SK-N-SH (cell line): ENCODE data around the gene CDK10. TPM values are rescaled to one million over a fixed set of nuclear protein-coding genes. Genes with fewer than 3 reads are reported as not detected.

Experiments
- CTCF ChIA-PET: fragments of 300-600, 350-600 bp; formaldehyde crosslinking; extraction: SDS; loops from one replicate; lab custom pipeline; 2021; lab: Yijun Ruan, JAX
- POLR2A ChIA-PET: fragments of 350-600 bp; sonication (Branson Sonifier 250); formaldehyde crosslinking; extraction: SDS; loops from one replicate; lab custom pipeline; 2020; ENCODE audit warnings: antibody characterized with exemption, inconsistent platforms; lab: Yijun Ruan, JAX
- DNase-seq: peaks from one replicate; pipeline ENCODE4 v3.0.0; 2012
- H2AFZ ChIP-seq: fragments of 200-600 bp; sonication (generic); 2 replicates; pipeline ENCODE4 v1.8.1; 2016; ENCODE audit warnings: antibody characterized with exemption, mild to moderate bottlenecking, low read depth
- H3F3A ChIP-seq: fragments of 200-600 bp; sonication (generic); replicated peaks from 2 replicates; pipeline ENCODE3; 2016; ENCODE audit warnings: antibody characterized with exemption, mild to moderate bottlenecking; ENCODE audit not compliant: insufficient read depth
- H3K27ac ChIP-seq, 2 experiments: fragments of 200-500 bp in 1 of 2; fragments of 200-600 bp in 1 of 2; sonication (Bioruptor generic) in 1 of 2; sonication (generic), shearing (Covaris generic) in 1 of 2; 2 replicates each; pipeline versions ENCODE4 v1.5.1 to v1.6.1; 2014 to 2016; ENCODE audit warnings: low read depth in 2 of 2, inconsistent platforms in 1 of 2, low read length in 1 of 2, mild to moderate bottlenecking in 1 of 2, mixed read lengths in 1 of 2
- H3K27me3 ChIP-seq: fragments of 200-600 bp; sonication (generic), shearing (Covaris generic); 2 replicates; pipeline ENCODE4 v1.6.1; 2016; ENCODE audit warnings: mixed run types; ENCODE audit not compliant: insufficient read depth
- H3K36me3 ChIP-seq, 2 experiments: fragments of 200-500 bp in 1 of 2; fragments of 200-600 bp in 1 of 2; sonication (Bioruptor generic) in 1 of 2; sonication (generic) in 1 of 2; replicated peaks in 1 of 2; 2 replicates each; pipeline versions ENCODE3 to v1.5.1; 2014 to 2016; ENCODE audit warnings: low read length in 1 of 2, mild to moderate bottlenecking in 1 of 2; ENCODE audit not compliant: insufficient read depth in 2 of 2, control insufficient read depth in 1 of 2
- H3K4me1 ChIP-seq, 2 experiments: fragments of 200-500 bp in 1 of 2; fragments of 200-600 bp in 1 of 2; sonication (Bioruptor generic) in 1 of 2; sonication (generic), shearing (Covaris generic) in 1 of 2; 2 replicates each; pipeline versions ENCODE4 v1.5.1 to v1.6.1; 2014 to 2016; ENCODE audit warnings: low read depth in 1 of 2, low read length in 1 of 2, mixed run types in 1 of 2; ENCODE audit not compliant: insufficient read depth in 2 of 2, control insufficient read depth in 1 of 2
- H3K4me2 ChIP-seq: fragments of 200-600 bp; sonication (generic), shearing (Covaris generic); 2 replicates; pipeline ENCODE4 v1.6.1; 2017; ENCODE audit warnings: mixed run types
- H3K4me3 ChIP-seq, 2 experiments: fragments of 200-500 bp in 1 of 2; fragments of 200-600 bp in 1 of 2; sonication (Bioruptor generic) in 1 of 2; sonication (generic), shearing (Covaris generic) in 1 of 2; 2 replicates each; pipeline versions ENCODE4 v1.5.1 to v1.8.1; 2014 to 2016; ENCODE audit warnings: low read depth in 2 of 2, inconsistent platforms in 1 of 2, low read length in 1 of 2, mild to moderate bottlenecking in 1 of 2, mixed read lengths in 1 of 2, moderate library complexity in 1 of 2
- H3K79me2 ChIP-seq: fragments of 200-600 bp; sonication (generic); 2 replicates; pipeline ENCODE4 v1.8.1; 2017; ENCODE audit warnings: mild to moderate bottlenecking; ENCODE audit not compliant: insufficient read depth
- H3K9ac ChIP-seq: fragments of 200-600 bp; sonication (generic); 2 replicates; pipeline ENCODE4 v1.6.1; 2017; ENCODE audit warnings: mixed run types
- H3K9me2 ChIP-seq: fragments of 200-600 bp; sonication (generic); 2 replicates; pipeline ENCODE4 v1.6.1; 2017; ENCODE audit warnings: mixed run types
- H3K9me3 ChIP-seq: fragments of 200-600 bp; sonication (generic); 2 replicates; pipeline ENCODE4 v1.6.1; 2017; ENCODE audit warnings: mixed run types, mild to moderate bottlenecking, moderate library complexity
- H4K20me1 ChIP-seq: fragments of 200-600 bp; sonication (generic); 2 replicates; pipeline ENCODE4 v1.6.1; 2017; ENCODE audit warnings: mild to moderate bottlenecking, mixed run types; ENCODE audit not compliant: insufficient read depth
- EP300 ChIP-seq, 2 experiments: IDR thresholded peaks; 2 replicates each; pipeline versions ENCODE4 v1.4.0 to v1.6.1; 2012; ENCODE audit warnings: borderline replicate concordance in 1 of 2, low read depth in 1 of 2, low read length in 1 of 2
- FOXM1 ChIP-seq: IDR thresholded peaks from 2 replicates; pipeline ENCODE4 v1.4.0; 2012; ENCODE audit warnings: low read depth, mild to moderate bottlenecking
- GATA2 ChIP-seq: sonication (generic); formaldehyde crosslinking; IDR thresholded peaks from 2 replicates; pipeline ENCODE4 v1.5.0; 2020; ENCODE audit warnings: mild to moderate bottlenecking, missing genetic modification reagents
- JUND ChIP-seq: IDR thresholded peaks from 2 replicates; pipeline ENCODE4 v1.4.0; 2012
- MXI1 ChIP-seq: IDR thresholded peaks from 2 replicates; pipeline ENCODE4 v1.6.1; 2012; ENCODE audit warnings: mild to moderate bottlenecking, low read depth, low read length, improper control_type of control experiment
- POLR2AphosphoS5 ChIP-seq: IDR thresholded peaks from 2 replicates; pipeline ENCODE4 v1.6.1; 2012; ENCODE audit warnings: low read depth, low read length
- TAF1 ChIP-seq: IDR thresholded peaks from 2 replicates; pipeline ENCODE4 v1.6.1; 2012; ENCODE audit warnings: low read depth, mild to moderate bottlenecking, low read length, moderate library complexity, borderline replicate concordance
- TCF12 ChIP-seq: IDR thresholded peaks from 2 replicates; pipeline ENCODE4 v1.4.0; 2012
- YY1 ChIP-seq: IDR thresholded peaks from 2 replicates; pipeline ENCODE4 v1.4.0; 2012; ENCODE audit warnings: low read depth, mild to moderate bottlenecking
- WGBS: methylation state at CpG from one replicate; pipeline ENCODE4 v1.1.6; 2017; ENCODE audit warnings: low lambda C conversion rate; 5-methylcytosine and 5-hydroxymethylcytosine counted together
- polyA plus RNA-seq, 3 experiments: library from polyadenylated mRNA; depleted of rRNA; stranded (reverse); fragments of >200 nt; gene quantifications; 2 replicates each; pipeline ENCODE4 v1.2.3, GENCODE V29; 2012
- TF ChIP-seq, protein P1 (sequence below): IDR thresholded peaks from 2 replicates; pipeline ENCODE4 v1.6.1; 2012; ENCODE audit warnings: mild to moderate bottlenecking, low read depth, low read length, moderate library complexity
- TF ChIP-seq, protein P2 (sequence below): IDR thresholded peaks from 2 replicates; pipeline ENCODE4; 2012
- TF ChIP-seq, protein P3 (sequence below): fragments of 150-350 bp; IDR thresholded peaks from 2 replicates; pipeline ENCODE4 v1.6.1; 2017; ENCODE audit warnings: antibody characterized with exemption, low read length, low read depth, borderline replicate concordance
- TF ChIP-seq, protein P4 (sequence below): IDR thresholded peaks from 2 replicates; pipeline ENCODE4 v1.4.0; 2012; ENCODE audit warnings: low read depth
- TF ChIP-seq, protein P5 (sequence below): fragments of 200-600 bp; sonication (generic); IDR thresholded peaks from 2 replicates; pipeline ENCODE4 v1.6.1; 2017; ENCODE audit warnings: antibody characterized with exemption, mild to moderate bottlenecking, moderate library complexity

CDK10 gene
- polyA plus RNA-seq, 1 of the 3 experiments (the other 2 are of a cell fraction), result 84.7 TPM

DNA sequence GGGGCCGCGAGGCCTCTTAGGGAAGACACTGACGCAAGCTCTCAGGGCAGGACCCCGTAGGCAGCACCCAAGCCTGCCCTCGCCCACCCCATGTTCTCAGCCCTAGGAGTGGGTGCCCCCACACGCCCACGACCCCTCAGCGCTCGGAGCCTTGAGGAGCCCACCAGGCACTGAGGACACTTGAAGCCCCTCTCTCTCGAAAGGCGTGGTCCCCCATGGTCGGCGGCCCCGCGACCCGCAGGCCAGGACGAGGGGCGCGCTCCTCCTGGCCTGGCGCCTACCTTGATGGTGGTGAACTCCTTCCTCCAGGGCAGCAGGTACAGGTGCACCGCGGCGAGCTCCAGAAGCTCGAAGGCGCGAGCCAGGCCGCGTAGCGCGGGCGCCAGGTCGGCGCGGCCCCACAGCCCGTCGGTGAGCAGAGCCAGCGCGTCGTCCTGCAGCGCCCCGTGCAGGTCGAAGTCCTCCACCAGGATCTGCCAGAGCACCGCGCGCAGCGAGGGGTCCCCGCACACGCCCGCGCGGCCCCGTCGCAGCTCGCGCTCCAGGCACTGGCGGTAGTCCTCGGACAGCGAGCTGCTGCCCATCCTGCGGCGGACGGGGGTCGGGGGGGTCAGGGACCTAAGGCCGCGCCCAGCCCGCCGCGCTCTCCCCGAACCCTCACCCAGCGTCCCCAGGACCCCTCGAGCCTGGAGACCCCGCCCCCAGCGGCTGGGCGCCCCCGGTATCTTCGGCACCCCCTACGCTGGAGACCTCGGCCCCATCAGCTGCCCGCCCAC lies 14.3 kb downstream of the CDK10 start:
- Histone ChIP-seq H3K27ac (peak overlapping the region; percentile 71), H3K4me1 (peaks cover 9 to 29% of the 10 kb centered on the region in 2 experiments; a peak in 2 of 4 replicates), H3K79me2 (no peaks in the 10 kb centered on the region), H4K20me1 (peaks cover 11% of the 10 kb centered on the region), H3K9ac (peak overlapping the region; percentile 68; the same call in 1 of the 2 replicates), H3K4me3 (peak overlapping the region; percentile 78 to 79), H3K4me2 (peak overlapping the region; percentile 100), H3K27me3 (no peaks in the 10 kb centered on the region), H3K9me3 (no peaks in the 10 kb centered on the region), H3K9me2 (no peaks in the 10 kb centered on the region), H2AFZ (no peak overlapping the region), H3F3A (peaks cover 22% of the 10 kb centered on the region), H3K36me3 (peaks cover 7 to 21% of the 10 kb centered on the region in 2 experiments)
- 0% methylated on average over 13 of the region's 78 CpGs for WGBS
- CTCF ChIA-PET, result interaction anchor here (0.6 to 4.3 kb wide), 31 partner anchors 9 to 276 kb away, joined by 3 to 37 read pairs (median 5); partner anchors contain the start of genes CDK10, FANCA, MC1R and SPIRE2
- peak; percentile 74 for DNase-seq
- POLR2A ChIA-PET, result interaction anchor here (0.9 to 1.4 kb wide), 3 partner anchors 14 to 24 kb away, joined by 3 to 8 read pairs (median 3); partner anchors contain the start of gene CDK10
- TF ChIP-seq TAF1 (no peak), YY1 (no peak), MXI1 (no peak), EP300 (IDR thresholded peaks at IDR 0.05; ENCODE audit: borderline replicate concordance in 1 of 2, low read depth in 1 of 2, low read length in 1 of 2) (no peak), TCF12 (no peak), FOXM1 (no peak), GATA2 (CRISPR knock-in tag) (no peak), JUND (no peak), POLR2AphosphoS5 (no peak)
- TF ChIP-seq, protein P1, sequence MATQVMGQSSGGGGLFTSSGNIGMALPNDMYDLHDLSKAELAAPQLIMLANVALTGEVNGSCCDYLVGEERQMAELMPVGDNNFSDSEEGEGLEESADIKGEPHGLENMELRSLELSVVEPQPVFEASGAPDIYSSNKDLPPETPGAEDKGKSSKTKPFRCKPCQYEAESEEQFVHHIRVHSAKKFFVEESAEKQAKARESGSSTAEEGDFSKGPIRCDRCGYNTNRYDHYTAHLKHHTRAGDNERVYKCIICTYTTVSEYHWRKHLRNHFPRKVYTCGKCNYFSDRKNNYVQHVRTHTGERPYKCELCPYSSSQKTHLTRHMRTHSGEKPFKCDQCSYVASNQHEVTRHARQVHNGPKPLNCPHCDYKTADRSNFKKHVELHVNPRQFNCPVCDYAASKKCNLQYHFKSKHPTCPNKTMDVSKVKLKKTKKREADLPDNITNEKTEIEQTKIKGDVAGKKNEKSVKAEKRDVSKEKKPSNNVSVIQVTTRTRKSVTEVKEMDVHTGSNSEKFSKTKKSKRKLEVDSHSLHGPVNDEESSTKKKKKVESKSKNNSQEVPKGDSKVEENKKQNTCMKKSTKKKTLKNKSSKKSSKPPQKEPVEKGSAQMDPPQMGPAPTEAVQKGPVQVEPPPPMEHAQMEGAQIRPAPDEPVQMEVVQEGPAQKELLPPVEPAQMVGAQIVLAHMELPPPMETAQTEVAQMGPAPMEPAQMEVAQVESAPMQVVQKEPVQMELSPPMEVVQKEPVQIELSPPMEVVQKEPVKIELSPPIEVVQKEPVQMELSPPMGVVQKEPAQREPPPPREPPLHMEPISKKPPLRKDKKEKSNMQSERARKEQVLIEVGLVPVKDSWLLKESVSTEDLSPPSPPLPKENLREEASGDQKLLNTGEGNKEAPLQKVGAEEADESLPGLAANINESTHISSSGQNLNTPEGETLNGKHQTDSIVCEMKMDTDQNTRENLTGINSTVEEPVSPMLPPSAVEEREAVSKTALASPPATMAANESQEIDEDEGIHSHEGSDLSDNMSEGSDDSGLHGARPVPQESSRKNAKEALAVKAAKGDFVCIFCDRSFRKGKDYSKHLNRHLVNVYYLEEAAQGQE, result no peak
- TF ChIP-seq, protein P2, sequence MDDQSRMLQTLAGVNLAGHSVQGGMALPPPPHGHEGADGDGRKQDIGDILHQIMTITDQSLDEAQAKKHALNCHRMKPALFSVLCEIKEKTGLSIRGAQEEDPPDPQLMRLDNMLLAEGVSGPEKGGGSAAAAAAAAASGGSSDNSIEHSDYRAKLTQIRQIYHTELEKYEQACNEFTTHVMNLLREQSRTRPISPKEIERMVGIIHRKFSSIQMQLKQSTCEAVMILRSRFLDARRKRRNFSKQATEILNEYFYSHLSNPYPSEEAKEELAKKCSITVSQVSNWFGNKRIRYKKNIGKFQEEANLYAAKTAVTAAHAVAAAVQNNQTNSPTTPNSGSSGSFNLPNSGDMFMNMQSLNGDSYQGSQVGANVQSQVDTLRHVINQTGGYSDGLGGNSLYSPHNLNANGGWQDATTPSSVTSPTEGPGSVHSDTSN, result no peak
- TF ChIP-seq, protein P3, sequence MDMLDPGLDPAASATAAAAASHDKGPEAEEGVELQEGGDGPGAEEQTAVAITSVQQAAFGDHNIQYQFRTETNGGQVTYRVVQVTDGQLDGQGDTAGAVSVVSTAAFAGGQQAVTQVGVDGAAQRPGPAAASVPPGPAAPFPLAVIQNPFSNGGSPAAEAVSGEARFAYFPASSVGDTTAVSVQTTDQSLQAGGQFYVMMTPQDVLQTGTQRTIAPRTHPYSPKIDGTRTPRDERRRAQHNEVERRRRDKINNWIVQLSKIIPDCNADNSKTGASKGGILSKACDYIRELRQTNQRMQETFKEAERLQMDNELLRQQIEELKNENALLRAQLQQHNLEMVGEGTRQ, result no peak
- TF ChIP-seq, protein P4, sequence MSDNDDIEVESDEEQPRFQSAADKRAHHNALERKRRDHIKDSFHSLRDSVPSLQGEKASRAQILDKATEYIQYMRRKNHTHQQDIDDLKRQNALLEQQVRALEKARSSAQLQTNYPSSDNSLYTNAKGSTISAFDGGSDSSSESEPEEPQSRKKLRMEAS, result peak; percentile 54; the same call in 1 of the 2 replicates
- TF ChIP-seq, protein P5, sequence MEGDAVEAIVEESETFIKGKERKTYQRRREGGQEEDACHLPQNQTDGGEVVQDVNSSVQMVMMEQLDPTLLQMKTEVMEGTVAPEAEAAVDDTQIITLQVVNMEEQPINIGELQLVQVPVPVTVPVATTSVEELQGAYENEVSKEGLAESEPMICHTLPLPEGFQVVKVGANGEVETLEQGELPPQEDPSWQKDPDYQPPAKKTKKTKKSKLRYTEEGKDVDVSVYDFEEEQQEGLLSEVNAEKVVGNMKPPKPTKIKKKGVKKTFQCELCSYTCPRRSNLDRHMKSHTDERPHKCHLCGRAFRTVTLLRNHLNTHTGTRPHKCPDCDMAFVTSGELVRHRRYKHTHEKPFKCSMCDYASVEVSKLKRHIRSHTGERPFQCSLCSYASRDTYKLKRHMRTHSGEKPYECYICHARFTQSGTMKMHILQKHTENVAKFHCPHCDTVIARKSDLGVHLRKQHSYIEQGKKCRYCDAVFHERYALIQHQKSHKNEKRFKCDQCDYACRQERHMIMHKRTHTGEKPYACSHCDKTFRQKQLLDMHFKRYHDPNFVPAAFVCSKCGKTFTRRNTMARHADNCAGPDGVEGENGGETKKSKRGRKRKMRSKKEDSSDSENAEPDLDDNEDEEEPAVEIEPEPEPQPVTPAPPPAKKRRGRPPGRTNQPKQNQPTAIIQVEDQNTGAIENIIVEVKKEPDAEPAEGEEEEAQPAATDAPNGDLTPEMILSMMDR, result peak; percentile 28
